ENCODE measurements around the gene EPHB1. TPM values are rescaled to one million over a fixed set of nuclear protein-coding genes. Genes with fewer than 3 reads are reported as not detected.
A peak's percentile ranks its signal among the peaks of the same experiment; 100 is the strongest.

The EPHB1 gene
- total RNA-seq, 4 donors from 2014 or later = 11.1 to 14.2 (median 13.0) TPM

DNA sequence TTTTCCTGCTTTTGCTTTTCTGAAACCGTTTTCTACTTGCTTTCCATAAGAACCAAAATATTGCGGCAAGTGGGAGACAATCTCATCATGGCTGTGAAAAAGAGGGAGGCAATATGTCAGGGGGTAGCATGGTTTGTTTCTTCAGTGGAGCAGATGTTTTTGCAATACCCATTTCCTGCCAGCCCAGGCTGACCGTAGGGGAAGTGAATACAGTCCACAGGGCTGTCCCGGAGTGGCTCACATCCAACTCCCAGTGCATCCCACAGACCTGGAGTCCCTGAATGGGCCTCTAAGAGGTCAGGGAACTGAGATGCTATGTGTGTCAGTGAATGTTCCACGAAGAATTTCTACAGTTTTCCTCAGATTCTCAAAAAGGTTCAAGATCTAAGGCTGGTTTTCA lies 69.6 kb downstream of the EPHB1 start:
- WGBS, 2 donors = 45 to 54% methylated on average over 5 of the region's 5 CpGs
- DNase-seq (ENCODE audit: low spot score in 2 of 2) = peak in 1 of 2 donors; percentile 66

DNA sequence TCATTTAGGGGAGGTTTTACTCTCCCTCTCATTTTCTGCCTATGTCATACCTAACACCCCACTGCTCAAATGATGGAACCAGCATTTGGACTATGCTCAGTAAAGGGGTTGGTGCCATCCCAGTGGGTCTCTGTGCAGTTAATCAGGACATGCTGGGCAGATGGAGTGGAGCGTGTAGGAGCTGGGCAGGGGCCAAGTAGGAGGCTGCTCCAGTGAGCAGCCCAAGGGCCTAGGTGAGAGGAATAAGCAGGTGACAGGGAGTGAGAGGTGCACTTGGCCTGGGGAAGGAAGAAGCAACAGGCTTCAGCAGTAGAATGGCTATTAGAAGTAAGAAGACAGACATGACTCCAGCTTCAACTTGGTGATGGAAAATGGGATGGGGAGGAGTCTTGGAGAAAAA lies 72.2 kb downstream of the EPHB1 start:
- intact Hi-C loops (cut with DNase I; ENCODE audit: low total_unique reads) = no loop called here
- TF ChIP-seq, protein P1, sequence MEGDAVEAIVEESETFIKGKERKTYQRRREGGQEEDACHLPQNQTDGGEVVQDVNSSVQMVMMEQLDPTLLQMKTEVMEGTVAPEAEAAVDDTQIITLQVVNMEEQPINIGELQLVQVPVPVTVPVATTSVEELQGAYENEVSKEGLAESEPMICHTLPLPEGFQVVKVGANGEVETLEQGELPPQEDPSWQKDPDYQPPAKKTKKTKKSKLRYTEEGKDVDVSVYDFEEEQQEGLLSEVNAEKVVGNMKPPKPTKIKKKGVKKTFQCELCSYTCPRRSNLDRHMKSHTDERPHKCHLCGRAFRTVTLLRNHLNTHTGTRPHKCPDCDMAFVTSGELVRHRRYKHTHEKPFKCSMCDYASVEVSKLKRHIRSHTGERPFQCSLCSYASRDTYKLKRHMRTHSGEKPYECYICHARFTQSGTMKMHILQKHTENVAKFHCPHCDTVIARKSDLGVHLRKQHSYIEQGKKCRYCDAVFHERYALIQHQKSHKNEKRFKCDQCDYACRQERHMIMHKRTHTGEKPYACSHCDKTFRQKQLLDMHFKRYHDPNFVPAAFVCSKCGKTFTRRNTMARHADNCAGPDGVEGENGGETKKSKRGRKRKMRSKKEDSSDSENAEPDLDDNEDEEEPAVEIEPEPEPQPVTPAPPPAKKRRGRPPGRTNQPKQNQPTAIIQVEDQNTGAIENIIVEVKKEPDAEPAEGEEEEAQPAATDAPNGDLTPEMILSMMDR (IDR thresholded peaks at IDR 0.05) = no peak
- no peak for TF ChIP-seq POLR2A (IDR thresholded peaks at IDR 0.05)
- no peak overlapping the region for H3K4me3 ChIP-seq (ENCODE audit: low read depth, poor library complexity, severe bottlenecking)
- peak in 1 of 2 donors; percentile 48 for DNase-seq (ENCODE audit: low spot score in 2 of 2)
- WGBS, 2 donors = 78 to 100% methylated on average over 1 of the region's 1 CpG

More for the DNA sequence above, 69.6 kb downstream of the EPHB1 start:
- intact Hi-C loops (cut with DNase I; ENCODE audit: low total_unique reads) = no loop called here
- H3K4me3 ChIP-seq (ENCODE audit: low read depth, poor library complexity, severe bottlenecking) = no peak overlapping the region
- no peak for TF ChIP-seq POLR2A (IDR thresholded peaks at IDR 0.05)
- TF ChIP-seq, protein P1 (IDR thresholded peaks at IDR 0.05) = no peak

DNA sequence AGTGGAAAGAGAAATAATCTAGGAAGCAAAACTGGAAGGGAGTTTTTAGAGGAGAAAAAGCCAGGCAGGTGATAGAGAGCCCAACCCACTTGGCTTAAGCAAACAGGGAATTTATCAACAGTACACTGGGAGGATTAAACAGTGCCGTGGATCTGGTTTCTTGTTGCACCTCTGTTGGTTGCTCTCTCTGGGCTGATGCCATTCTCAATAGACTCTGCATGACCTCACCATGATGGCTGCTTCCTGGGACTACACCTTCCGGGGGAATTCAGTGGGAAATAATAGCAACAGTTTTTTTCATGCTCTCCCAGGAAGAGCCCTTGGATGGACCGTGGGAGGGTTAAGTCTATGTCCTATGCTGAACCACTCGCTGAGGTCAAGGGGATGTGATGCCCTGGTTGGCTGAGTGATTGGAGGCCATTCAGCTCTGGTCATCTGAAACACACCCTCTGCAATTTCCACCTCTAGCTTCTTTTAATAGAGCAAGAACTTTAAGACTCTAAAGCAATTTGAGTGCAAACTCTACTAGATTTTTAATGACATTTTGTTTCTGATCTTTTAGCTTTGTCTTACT lies 74.2 kb downstream of the EPHB1 start:
- no peak overlapping the region for H3K4me3 ChIP-seq (ENCODE audit: low read depth, poor library complexity, severe bottlenecking)
- WGBS, 2 donors = 67 to 68% methylated on average over 4 of the region's 4 CpGs
- intact Hi-C loops (cut with DNase I; ENCODE audit: low total_unique reads) = no loop called here
- DNase-seq (ENCODE audit: low spot score in 2 of 2) = peak in 1 of 2 donors; percentile 13
- TF ChIP-seq POLR2A (IDR thresholded peaks at IDR 0.05) = no peak
- TF ChIP-seq, protein P1 (IDR thresholded peaks at IDR 0.05) = no peak

DNA sequence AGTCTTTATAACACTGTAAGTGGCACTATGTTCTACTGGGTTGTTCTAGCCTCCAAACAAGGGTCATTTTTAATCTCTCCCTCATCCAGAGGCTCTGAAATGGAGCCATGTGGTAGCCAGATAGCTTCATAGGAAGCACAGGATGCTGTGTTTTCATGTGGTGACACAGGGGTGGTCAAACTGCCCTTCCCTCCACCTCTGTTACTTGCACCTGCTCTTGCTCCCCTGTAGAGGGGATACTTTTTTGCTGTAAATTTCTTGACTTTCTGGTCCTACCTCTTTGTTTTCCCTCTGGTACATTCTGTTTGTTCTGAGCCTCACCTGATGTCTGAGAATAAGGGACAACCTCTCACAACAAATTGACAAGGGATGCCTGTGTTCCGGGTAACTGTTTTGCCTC lies 76.8 kb downstream of the EPHB1 start:
- intact Hi-C loops (cut with DNase I; ENCODE audit: low total_unique reads) = no loop called here
- WGBS, 2 donors = 82 to 100% methylated on average over 1 of the region's 1 CpG
- TF ChIP-seq, protein P1 (IDR thresholded peaks at IDR 0.05) = no peak
- TF ChIP-seq POLR2A (IDR thresholded peaks at IDR 0.05) = no peak
- no peak overlapping the region for H3K4me3 ChIP-seq (ENCODE audit: low read depth, poor library complexity, severe bottlenecking)
- peak in 1 of 2 donors; percentile 29 for DNase-seq (ENCODE audit: low spot score in 2 of 2)

DNA sequence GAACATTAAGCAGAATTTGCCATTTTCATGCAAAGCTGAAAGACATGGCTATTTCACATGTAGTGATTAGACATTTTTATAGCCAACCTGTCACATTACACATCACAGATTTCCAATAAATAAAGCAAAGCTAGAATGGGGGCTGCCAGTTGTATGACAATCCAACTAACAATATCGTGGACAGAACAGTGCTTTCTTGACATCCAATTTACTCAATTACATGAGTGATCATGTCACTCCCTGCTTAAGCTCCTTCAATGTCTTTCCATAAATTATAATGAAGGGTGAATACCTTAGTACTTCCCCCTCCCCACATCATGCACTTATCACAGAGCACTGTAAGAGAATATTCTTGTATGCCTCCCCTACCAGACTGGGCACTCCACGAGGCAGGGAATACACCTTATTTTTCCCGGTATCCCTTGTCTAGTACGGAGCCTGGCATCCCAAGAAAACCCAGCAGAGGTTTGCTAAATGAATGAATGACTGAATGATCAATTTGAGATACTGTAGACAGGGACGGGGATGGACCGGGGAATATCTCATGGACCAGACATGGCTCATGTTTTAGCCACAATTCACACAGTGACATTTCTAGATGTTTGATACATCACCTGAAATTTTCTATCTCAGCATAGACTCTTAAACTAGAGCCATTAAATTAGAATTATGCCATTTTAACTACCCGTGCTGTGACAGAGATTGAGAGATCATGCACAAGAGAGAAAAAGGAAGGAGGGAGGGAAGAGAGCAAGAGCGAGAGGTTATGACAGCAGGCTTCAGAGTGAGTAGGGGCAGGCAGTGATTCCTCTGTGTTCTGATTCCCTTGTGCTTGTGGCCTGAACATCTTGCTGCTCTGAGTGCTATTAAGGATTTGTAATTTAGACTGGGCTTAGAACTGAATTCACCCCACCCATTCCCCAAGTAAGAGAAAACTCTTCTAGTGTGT lies 77.7 kb downstream of the EPHB1 start:
- TF ChIP-seq, protein P1 (IDR thresholded peaks at IDR 0.05) = no peak
- TF ChIP-seq POLR2A (IDR thresholded peaks at IDR 0.05) = no peak
- 87 to 93% methylated on average over 8 of the region's 8 CpGs for WGBS, 2 donors
- DNase-seq (ENCODE audit: low spot score in 2 of 2) = peak in 1 of 2 donors; percentile 23

More for the DNA sequence above, 77.7 kb downstream of the EPHB1 start:
- intact Hi-C loops (cut with DNase I; ENCODE audit: low total_unique reads) = no loop called here
- H3K4me3 ChIP-seq (ENCODE audit: low read depth, poor library complexity, severe bottlenecking) = no peak overlapping the region
